ENCODE data around the gene PDZRN3. TPM values are rescaled to one million over a fixed set of nuclear protein-coding genes. Genes with fewer than 3 reads are reported as not detected.

PDZRN3 gene
- total and polyA plus RNA-seq, 2 of the 13 experiments (the other 11 are each of a cell fraction or from before 2014, with no cell fraction given), result not detected

- POLR2A ChIA-PET, result no interaction called here
- no peak for ATAC-seq
- Histone ChIP-seq H3K27me3 (ENCODE audit: control insufficient read depth in 1 of 2, insufficient read depth in 2 of 2, low read length in 2 of 2) (peaks cover 0 to 1% of the 10 kb centered on the region in 2 experiments; a peak in 1 of 5 replicates), H3K9me3 (ENCODE audit: low read length) (peaks cover 5% of the 10 kb centered on the region; the same call in 1 of the 2 replicates), H3K4me3 (replicated peaks in 1 of 3; ENCODE audit: insufficient read depth in 1 of 3, low read depth in 2 of 3, low read length in 3 of 3) (no peak overlapping the region), H3K9ac (ENCODE audit: insufficient read depth, low read depth, low read length) (no peak overlapping the region), H3K36me3 (replicated peaks in 1 of 2; ENCODE audit: control insufficient read depth in 1 of 2, insufficient read depth in 2 of 2, low read length in 2 of 2) (no peaks in the 10 kb centered on the region), H3K79me2 (ENCODE audit: insufficient read depth, low read length) (no peaks in the 10 kb centered on the region), H4K20me1 (ENCODE audit: insufficient read depth, low read length) (no peaks in the 10 kb centered on the region), H3K4me2 (ENCODE audit: low read depth, low read length) (no peak overlapping the region), H3K27ac (ENCODE audit: extremely low read length, insufficient read depth, low read length) (no peak overlapping the region), H3K4me1 (ENCODE audit: insufficient read depth, low read length) (no peaks in the 10 kb centered on the region), H2AFZ (ENCODE audit: low read length) (no peak overlapping the region)
- intact Hi-C loops (cut with micrococcal nuclease; ENCODE audit: unreplicated experiment), result no loop called here
- CTCF ChIA-PET (ENCODE audit: low intra/inter-chr PET ratio, low total read pairs), result no interaction called here
- DNase-seq (ENCODE audit: low spot score), result no peak
- in situ Hi-C loops (cut with HindIII; ENCODE audit: extremely low pct_ligation_motif_present, low pct_unique_long_range_greater_than_20kb), result no loop called here
- WGBS (ENCODE audit: low lambda C conversion rate), result 52% methylated on average over 12 of the region's 13 CpGs
- no TSS peak for BruUV-seq (replicated peaks)
- FAIRE-seq, result no peak
- TF ChIP-seq MYNN (CRISPR knock-in tag; IDR thresholded peaks at IDR 0.05; ENCODE audit: low read depth), result no peak
- no peak for TF ChIP-seq FOSL2 (CRISPR knock-in tag; IDR thresholded peaks at IDR 0.05)
- no peak for TF ChIP-seq ZNF841 (CRISPR knock-in tag; IDR thresholded peaks at IDR 0.05; ENCODE audit: borderline replicate concordance)
- no peak for TF ChIP-seq ZNF12 (CRISPR knock-in tag; IDR thresholded peaks at IDR 0.05)
- no peak for TF ChIP-seq ARID3A (IDR thresholded peaks at IDR 0.05; ENCODE audit: low read depth, low read length)
- TF ChIP-seq MBNL3 (CRISPR knock-in tag; conservative IDR thresholded peaks at IDR 0.05), result no peak
- TF ChIP-seq, protein P1, sequence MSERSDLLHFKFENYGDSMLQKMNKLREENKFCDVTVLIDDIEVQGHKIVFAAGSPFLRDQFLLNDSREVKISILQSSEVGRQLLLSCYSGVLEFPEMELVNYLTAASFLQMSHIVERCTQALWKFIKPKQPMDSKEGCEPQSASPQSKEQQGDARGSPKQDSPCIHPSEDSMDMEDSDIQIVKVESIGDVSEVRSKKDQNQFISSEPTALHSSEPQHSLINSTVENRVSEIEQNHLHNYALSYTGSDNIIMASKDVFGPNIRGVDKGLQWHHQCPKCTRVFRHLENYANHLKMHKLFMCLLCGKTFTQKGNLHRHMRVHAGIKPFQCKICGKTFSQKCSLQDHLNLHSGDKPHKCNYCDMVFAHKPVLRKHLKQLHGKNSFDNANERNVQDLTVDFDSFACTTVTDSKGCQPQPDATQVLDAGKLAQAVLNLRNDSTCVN (CRISPR knock-in tag; IDR thresholded peaks at IDR 0.05; ENCODE audit: borderline replicate concordance), result no peak
- no peak for TF ChIP-seq NFATC3 (CRISPR knock-in tag; IDR thresholded peaks at IDR 0.05)
- TF ChIP-seq ZNF83 (CRISPR knock-in tag; IDR thresholded peaks at IDR 0.05; ENCODE audit: borderline replicate concordance), result no peak
- no peak for TF ChIP-seq TIGD3 (CRISPR knock-in tag; IDR thresholded peaks at IDR 0.05; ENCODE audit: borderline replicate concordance)
- TF ChIP-seq GFI1 (CRISPR knock-in tag; IDR thresholded peaks at IDR 0.05; ENCODE audit: borderline replicate concordance), result no peak
- no peak for TF ChIP-seq ZNF383 (CRISPR knock-in tag; IDR thresholded peaks at IDR 0.05; ENCODE audit: borderline replicate concordance)
- TF ChIP-seq NCOA2 (CRISPR knock-in tag; IDR thresholded peaks at IDR 0.05), result no peak
- TF ChIP-seq ZFX (CRISPR knock-in tag; IDR thresholded peaks at IDR 0.05; ENCODE audit: low read depth), result no peak
- no peak for TF ChIP-seq ZNF292 (CRISPR knock-in tag; IDR thresholded peaks at IDR 0.05; ENCODE audit: borderline replicate concordance, low read depth)
- no peak for TF ChIP-seq MATR3 (CRISPR knock-in tag; IDR thresholded peaks at IDR 0.05)
- TF ChIP-seq, protein P2, sequence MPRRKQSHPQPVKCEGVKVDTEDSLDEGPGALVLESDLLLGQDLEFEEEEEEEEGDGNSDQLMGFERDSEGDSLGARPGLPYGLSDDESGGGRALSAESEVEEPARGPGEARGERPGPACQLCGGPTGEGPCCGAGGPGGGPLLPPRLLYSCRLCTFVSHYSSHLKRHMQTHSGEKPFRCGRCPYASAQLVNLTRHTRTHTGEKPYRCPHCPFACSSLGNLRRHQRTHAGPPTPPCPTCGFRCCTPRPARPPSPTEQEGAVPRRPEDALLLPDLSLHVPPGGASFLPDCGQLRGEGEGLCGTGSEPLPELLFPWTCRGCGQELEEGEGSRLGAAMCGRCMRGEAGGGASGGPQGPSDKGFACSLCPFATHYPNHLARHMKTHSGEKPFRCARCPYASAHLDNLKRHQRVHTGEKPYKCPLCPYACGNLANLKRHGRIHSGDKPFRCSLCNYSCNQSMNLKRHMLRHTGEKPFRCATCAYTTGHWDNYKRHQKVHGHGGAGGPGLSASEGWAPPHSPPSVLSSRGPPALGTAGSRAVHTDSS (CRISPR knock-in tag; conservative IDR thresholded peaks at IDR 0.05), result no peak
- TF ChIP-seq ELF3 (CRISPR knock-in tag; IDR thresholded peaks at IDR 0.05), result no peak
Measured at GRCh38 chr3:73520931-73521461, 103.7 kb downstream of the PDZRN3 start.

All from HepG2 (cell line).